Smooth muscle cell (in vitro differentiated cells): ENCODE measurements around the gene DYSF. TPM values are rescaled to one million over a fixed set of nuclear protein-coding genes. Genes with fewer than 3 reads are reported as not detected.

ENCODE experiments used
- DNase-seq: peaks from one replicate; lab custom pipeline; 2025; ENCODE audit not compliant: unreplicated experiment; lab: John Stamatoyannopoulos, UW
- H2AFZ ChIP-seq: fragments of 200-600 bp; sonication (generic); 2 replicates; pipeline ENCODE4 v1.6.0; 2016; ENCODE audit warnings: antibody characterized with exemption, low read depth, mild to moderate bottlenecking
- H3F3A ChIP-seq: fragments of 200-600 bp; sonication (generic); 2 replicates; pipeline ENCODE4 v1.6.0; 2017; ENCODE audit warnings: antibody characterized with exemption, low read depth
- H3K27ac ChIP-seq: fragments of 200-600 bp; sonication (generic); 2 replicates; pipeline ENCODE4 v1.5.1; 2016; ENCODE audit warnings: low read depth, mild to moderate bottlenecking
- H3K27me3 ChIP-seq: fragments of 200-600 bp; sonication (generic); 2 replicates; pipeline ENCODE4 v1.6.1; 2016; ENCODE audit warnings: low read depth, mild to moderate bottlenecking
- H3K36me3 ChIP-seq: fragments of 200-600 bp; sonication (generic); 2 replicates; pipeline ENCODE4 v1.5.1; 2016; ENCODE audit warnings: low read depth
- H3K4me1 ChIP-seq: fragments of 200-600 bp; sonication (generic); 2 replicates; pipeline ENCODE4 v1.5.1; 2016; ENCODE audit warnings: low read depth
- H3K4me2 ChIP-seq: fragments of 200-600 bp; sonication (generic); 2 replicates; pipeline ENCODE4 v1.6.0; 2016; ENCODE audit warnings: mild to moderate bottlenecking
- H3K4me3 ChIP-seq: fragments of 200-600 bp; sonication (generic); 2 replicates; pipeline ENCODE4 v1.5.1; 2016; ENCODE audit warnings: mild to moderate bottlenecking
- H3K79me2 ChIP-seq: fragments of 200-600 bp; sonication (generic); 2 replicates; pipeline ENCODE4 v1.6.0; 2016; ENCODE audit warnings: low read depth, mild to moderate bottlenecking
- H3K9ac ChIP-seq: fragments of 200-600 bp; sonication (generic); 2 replicates; pipeline ENCODE4 v1.6.0; 2016; ENCODE audit warnings: low read depth
- H3K9me3 ChIP-seq: fragments of 200-600 bp; sonication (generic); replicated peaks from 2 replicates; pipeline ENCODE4 v1.5.1; 2016; ENCODE audit warnings: low read depth
- H4K20me1 ChIP-seq: fragments of 200-600 bp; sonication (generic); 2 replicates; pipeline ENCODE4 v1.6.0; 2016; ENCODE audit warnings: low read depth
- WGBS: methylation state at CpG from one replicate; pipeline ENCODE4 v1.1.7; 2016; ENCODE audit warnings: low lambda C conversion rate; 5-methylcytosine and 5-hydroxymethylcytosine counted together
- polyA plus RNA-seq: library from polyadenylated mRNA; unstranded; fragments of >200 nt; fragmentation: Nextera tagmentation; extraction: Ambion mirVana; gene quantifications from 2 replicates; pipeline ENCODE4 v1.2.1, GENCODE V29; 2016
- total RNA-seq: library from RNA; depleted of rRNA; stranded (reverse); fragments of >200 nt; gene quantifications from 2 replicates; pipeline ENCODE4 v1.2.3, GENCODE V29; 2014
- TF ChIP-seq, protein P1 (sequence below): fragments of 200-600 bp; sonication (generic); IDR thresholded peaks from 2 replicates; pipeline ENCODE4 v1.5.1; 2017; ENCODE audit warnings: borderline replicate concordance, mild to moderate bottlenecking, antibody characterized with exemption; ENCODE audit not compliant: insufficient read depth, poor library complexity, severe bottlenecking

The DYSF gene
- total and polyA plus RNA-seq, 2 experiments from 2014 or later: 0.64 to 1.6 TPM

DNA sequence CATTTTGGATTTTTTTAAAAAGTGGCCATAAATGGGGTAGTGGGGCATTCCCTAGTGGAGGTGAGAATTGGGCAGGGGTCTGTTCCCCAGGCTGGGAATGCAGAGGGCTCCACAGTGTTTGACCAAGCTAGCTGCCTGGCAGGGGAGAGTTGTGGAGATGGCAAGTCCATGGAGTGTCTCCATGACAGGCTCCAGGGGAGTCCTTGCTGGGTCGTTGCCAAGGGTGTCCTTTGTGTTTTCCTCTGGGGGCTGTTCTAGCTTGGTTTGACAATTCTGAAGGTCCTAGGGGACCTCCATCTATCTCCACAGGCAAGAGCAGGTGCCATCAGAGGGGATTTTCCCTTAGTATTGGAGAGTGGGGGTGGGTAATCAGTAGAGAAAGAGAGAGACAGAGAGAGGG lies 265.3 kb downstream of the DYSF start:
- H3F3A ChIP-seq: no peaks in the 10 kb centered on the region
- no peak overlapping the region for H3K4me2 ChIP-seq
- DNase-seq: no peak
- no peak overlapping the region for H3K27ac ChIP-seq
- H3K4me3 ChIP-seq: no peak overlapping the region
- TF ChIP-seq, protein P1, sequence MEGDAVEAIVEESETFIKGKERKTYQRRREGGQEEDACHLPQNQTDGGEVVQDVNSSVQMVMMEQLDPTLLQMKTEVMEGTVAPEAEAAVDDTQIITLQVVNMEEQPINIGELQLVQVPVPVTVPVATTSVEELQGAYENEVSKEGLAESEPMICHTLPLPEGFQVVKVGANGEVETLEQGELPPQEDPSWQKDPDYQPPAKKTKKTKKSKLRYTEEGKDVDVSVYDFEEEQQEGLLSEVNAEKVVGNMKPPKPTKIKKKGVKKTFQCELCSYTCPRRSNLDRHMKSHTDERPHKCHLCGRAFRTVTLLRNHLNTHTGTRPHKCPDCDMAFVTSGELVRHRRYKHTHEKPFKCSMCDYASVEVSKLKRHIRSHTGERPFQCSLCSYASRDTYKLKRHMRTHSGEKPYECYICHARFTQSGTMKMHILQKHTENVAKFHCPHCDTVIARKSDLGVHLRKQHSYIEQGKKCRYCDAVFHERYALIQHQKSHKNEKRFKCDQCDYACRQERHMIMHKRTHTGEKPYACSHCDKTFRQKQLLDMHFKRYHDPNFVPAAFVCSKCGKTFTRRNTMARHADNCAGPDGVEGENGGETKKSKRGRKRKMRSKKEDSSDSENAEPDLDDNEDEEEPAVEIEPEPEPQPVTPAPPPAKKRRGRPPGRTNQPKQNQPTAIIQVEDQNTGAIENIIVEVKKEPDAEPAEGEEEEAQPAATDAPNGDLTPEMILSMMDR: no peak
- no peak overlapping the region for H2AFZ ChIP-seq
- H4K20me1 ChIP-seq: no peaks in the 10 kb centered on the region
- no peaks in the 10 kb centered on the region for H3K9me3 ChIP-seq
- H3K79me2 ChIP-seq: no peaks in the 10 kb centered on the region
- H3K27me3 ChIP-seq: no peaks in the 10 kb centered on the region
- H3K9ac ChIP-seq: no peak overlapping the region
- peaks cover 13% of the 10 kb centered on the region for H3K4me1 ChIP-seq
- 100% methylated on average over 1 of the region's 1 CpG for WGBS
- no peaks in the 10 kb centered on the region for H3K36me3 ChIP-seq

DNA sequence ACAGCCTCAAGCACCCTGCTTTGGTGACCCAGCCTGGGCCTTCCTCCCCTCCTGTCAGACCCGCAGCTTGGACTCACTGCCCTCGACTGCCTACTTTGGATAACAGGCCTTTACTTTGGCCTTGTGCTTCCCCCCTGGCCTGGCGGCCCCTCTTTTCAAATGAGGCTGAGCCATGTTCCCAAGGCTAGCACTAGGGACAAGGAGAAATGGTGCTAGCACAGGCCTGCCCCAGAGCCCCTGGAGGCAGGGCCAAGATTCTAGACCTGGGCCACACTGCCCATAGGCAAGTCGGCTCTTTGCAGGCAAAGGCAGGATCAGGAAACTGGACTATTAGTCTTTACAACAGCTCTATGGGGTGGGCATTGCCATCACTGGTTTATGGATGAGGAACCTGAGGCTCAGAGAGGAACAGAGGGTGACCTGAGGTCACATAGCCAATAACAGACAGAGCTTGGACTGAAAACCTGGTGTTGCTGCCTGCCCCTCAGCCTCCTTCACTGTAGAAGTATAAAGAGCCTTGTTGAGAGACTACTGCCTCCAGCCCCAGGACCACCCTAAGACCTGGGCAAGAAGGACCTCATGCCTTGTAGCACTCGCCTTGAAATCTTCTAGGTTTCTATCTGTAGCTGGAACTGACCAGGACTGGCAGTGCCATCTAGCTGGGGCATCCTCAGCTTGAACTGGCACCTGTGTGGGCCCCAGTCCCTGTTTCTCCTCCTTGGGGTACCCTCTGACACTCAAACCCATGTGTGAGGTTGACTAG lies 266.3 kb downstream of the DYSF start:
- H3K36me3 ChIP-seq: no peaks in the 10 kb centered on the region
- TF ChIP-seq, protein P1: no peak
- H3K27me3 ChIP-seq: no peaks in the 10 kb centered on the region
- no peaks in the 10 kb centered on the region for H3K79me2 ChIP-seq
- H3K9me3 ChIP-seq: no peaks in the 10 kb centered on the region
- 99% methylated on average over 5 of the region's 5 CpGs for WGBS
- no peaks in the 10 kb centered on the region for H4K20me1 ChIP-seq
- no peak overlapping the region for H3K4me2 ChIP-seq
- peaks cover 13% of the 10 kb centered on the region for H3K4me1 ChIP-seq
- H3K4me3 ChIP-seq: no peak overlapping the region
- no peaks in the 10 kb centered on the region for H3F3A ChIP-seq
- no peak overlapping the region for H2AFZ ChIP-seq
- DNase-seq: no peak
- no peak overlapping the region for H3K27ac ChIP-seq
- H3K9ac ChIP-seq: no peak overlapping the region

DNA sequence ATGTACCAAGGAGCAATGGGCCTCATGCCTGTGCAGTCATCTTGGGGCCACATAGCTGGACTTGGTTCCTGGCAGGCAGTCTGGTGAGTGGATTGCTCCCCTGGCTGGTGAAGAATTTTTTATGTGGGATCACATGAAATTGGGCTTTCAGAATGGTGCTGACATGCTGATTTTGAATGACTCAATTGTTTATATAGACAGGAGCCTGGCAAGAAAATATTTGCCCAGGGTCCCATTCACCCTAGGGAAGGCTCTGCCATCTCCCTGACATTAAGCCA lies 266.9 kb downstream of the DYSF start:
- no peak overlapping the region for H3K4me2 ChIP-seq
- DNase-seq: no peak

More for the DNA sequence above, 266.9 kb downstream of the DYSF start:
- peaks cover 13% of the 10 kb centered on the region for H3K4me1 ChIP-seq
- H3K27ac ChIP-seq: no peak overlapping the region
- H2AFZ ChIP-seq: no peak overlapping the region
- TF ChIP-seq, protein P1: no peak
- H3K36me3 ChIP-seq: no peaks in the 10 kb centered on the region
- no peak overlapping the region for H3K9ac ChIP-seq
- H4K20me1 ChIP-seq: no peaks in the 10 kb centered on the region
- H3F3A ChIP-seq: no peaks in the 10 kb centered on the region
- no peak overlapping the region for H3K4me3 ChIP-seq
- no peaks in the 10 kb centered on the region for H3K79me2 ChIP-seq
- no peaks in the 10 kb centered on the region for H3K9me3 ChIP-seq
- H3K27me3 ChIP-seq: no peaks in the 10 kb centered on the region
